SU-DHL-6 (cell line): ENCODE results near the gene GGA1.

ENCODE experiments used
- H2AFZ ChIP-seq: fragments of 200-600 bp; sonication (generic); 2 replicates; pipeline ENCODE4 v1.6.1; 2014; ENCODE audit warnings: low read depth, mild to moderate bottlenecking, moderate library complexity, mixed read lengths, antibody characterized with exemption, low read length; ENCODE audit not compliant: severe bottlenecking
- H3F3A ChIP-seq: fragments of 200-600 bp; shearing (Covaris generic); 2 replicates; pipeline ENCODE4 v1.6.0; 2016; ENCODE audit warnings: antibody characterized with exemption, mild to moderate bottlenecking; ENCODE audit not compliant: insufficient read depth
- H3K27ac ChIP-seq: fragments of 200-600 bp; sonication (generic); 2 replicates; pipeline ENCODE4 v1.5.1; 2016; ENCODE audit warnings: low read depth, mild to moderate bottlenecking, low read length, moderate library complexity, mixed read lengths
- H3K27me3 ChIP-seq: fragments of 200-600 bp; sonication (generic), shearing (Covaris generic); 2 replicates; pipeline ENCODE4 v1.6.0; 2014; ENCODE audit warnings: mild to moderate bottlenecking, low read length
- H3K36me3 ChIP-seq: fragments of 200-600 bp; sonication (generic); 2 replicates; pipeline ENCODE4 v1.6.1; 2014; ENCODE audit warnings: mild to moderate bottlenecking, low read length, mixed read lengths
- H3K4me2 ChIP-seq: fragments of 300-600, 200-600 bp; shearing (Covaris generic), sonication (generic); 2 replicates; pipeline ENCODE4 v1.6.0; 2014; ENCODE audit warnings: low read length, low read depth, mild to moderate bottlenecking; ENCODE audit not compliant: poor library complexity, severe bottlenecking
- H3K4me3 ChIP-seq: fragments of 200-600 bp; sonication (generic); 2 replicates; pipeline ENCODE4 v1.5.1; 2014; ENCODE audit warnings: antibody characterized with exemption, low read length, mild to moderate bottlenecking, mixed read lengths; ENCODE audit not compliant: insufficient read depth, poor library complexity, severe bottlenecking
- H3K79me2 ChIP-seq: fragments of 200-600 bp; sonication (generic); 2 replicates; pipeline ENCODE4 v1.6.1; 2014; ENCODE audit warnings: mild to moderate bottlenecking, low read length, moderate library complexity; ENCODE audit not compliant: insufficient read depth
- H3K9ac ChIP-seq: fragments of 200-600 bp; sonication (generic); 2 replicates; pipeline ENCODE4 v1.7.0; 2014; ENCODE audit warnings: mild to moderate bottlenecking, low read length
- H3K9me2 ChIP-seq: fragments of 200-600 bp; sonication (generic); replicated peaks from 2 replicates; pipeline ENCODE4 v1.6.1; 2014; ENCODE audit warnings: low read length; ENCODE audit not compliant: insufficient read depth
- H3K9me3 ChIP-seq: fragments of 200-600 bp; sonication (generic); 2 replicates; pipeline ENCODE4 v1.6.1; 2014; ENCODE audit warnings: low read length, mixed read lengths; ENCODE audit not compliant: insufficient read depth
- H4K20me1 ChIP-seq: fragments of 200-600 bp; sonication (generic); 2 replicates; pipeline ENCODE4 v1.6.1; 2014; ENCODE audit warnings: low read depth, mild to moderate bottlenecking, antibody characterized with exemption, low read length, moderate library complexity, mixed read lengths
- CTCF ChIP-seq: fragments of 200-600 bp; sonication (generic); IDR thresholded peaks from one replicate; pipeline ENCODE4 v1.5.1; 2017; ENCODE audit warnings: antibody characterized with exemption, mild to moderate bottlenecking, low read length, moderate library complexity; ENCODE audit not compliant: insufficient read depth, poor library complexity, severe bottlenecking
- EZH2phosphoT487 ChIP-seq: fragments of 200-600 bp; sonication (generic), shearing (Covaris generic); conservative IDR thresholded peaks from 2 replicates; pipeline ENCODE4 v1.6.1; 2018; ENCODE audit warnings: mild to moderate bottlenecking, antibody characterized with exemption, low read length, moderate library complexity, mixed read lengths

Gene GGA1

GRCh38 chr22:37616201-37617083 is 7.8 kb downstream of the GGA1 start:
- Histone ChIP-seq H3K4me2 (no peak overlapping the region), H3K9ac (no peak overlapping the region), H3K9me2 (no peaks in the 10 kb centered on the region), H3F3A (no peaks in the 10 kb centered on the region), H3K9me3 (no peaks in the 10 kb centered on the region), H3K27me3 (no peaks in the 10 kb centered on the region), H4K20me1 (no peaks in the 10 kb centered on the region), H3K27ac (no peak overlapping the region; the same call in 1 of the 2 replicates), H3K4me3 (no peak overlapping the region), H2AFZ (no peak overlapping the region), H3K79me2 (peaks cover 4% of the 10 kb centered on the region), H3K36me3 (no peaks in the 10 kb centered on the region)
- TF ChIP-seq CTCF (no peak), EZH2phosphoT487 (no peak)

GRCh38 chr22:37617431-37617830 is 8.8 kb downstream of the GGA1 start:
- peak overlapping the region; percentile 85 for H3K27ac ChIP-seq

GRCh38 chr22:37618072-37618656 is 9.5 kb downstream of the GGA1 start:
- Histone ChIP-seq H3F3A (0 out of 2 replicates have a peak, but pooled peaks cover 4% of the 10 kb centered on the region), H3K4me3 (no peak overlapping the region), H4K20me1 (no peaks in the 10 kb centered on the region), H3K79me2 (no peaks in the 10 kb centered on the region), H3K27ac (peak overlapping the region; percentile 85), H3K36me3 (no peaks in the 10 kb centered on the region), H3K9me3 (no peaks in the 10 kb centered on the region), H3K27me3 (no peaks in the 10 kb centered on the region), H3K9me2 (no peaks in the 10 kb centered on the region), H3K9ac (peak overlapping the region; percentile 52), H2AFZ (no peak overlapping the region), H3K4me2 (peak overlapping the region; percentile 53)
- TF ChIP-seq CTCF (no peak), EZH2phosphoT487 (no peak)

More at GRCh38 chr22:37617431-37617830, 8.8 kb downstream of the GGA1 start:
- Histone ChIP-seq H3K79me2 (no peaks in the 10 kb centered on the region), H3K9me2 (no peaks in the 10 kb centered on the region), H3K36me3 (no peaks in the 10 kb centered on the region), H3K27me3 (no peaks in the 10 kb centered on the region), H2AFZ (no peak overlapping the region), H3K9ac (no peak overlapping the region; the same call in 1 of the 2 replicates), H4K20me1 (no peaks in the 10 kb centered on the region), H3K4me2 (peak overlapping the region; percentile 53), H3K9me3 (no peaks in the 10 kb centered on the region), H3K4me3 (no peak overlapping the region), H3F3A (no peaks in the 10 kb centered on the region)
- TF ChIP-seq EZH2phosphoT487 = no peak
- TF ChIP-seq CTCF = no peak
